ENCODE measurements around the gene WARS2.

- TF ChIP-seq EZH2phosphoT487 (IDR thresholded peaks at IDR 0.05; ENCODE audit: low read depth, severe bottlenecking, unreplicated experiment) (no peak), CTCF (IDR thresholded peaks at IDR 0.05; ENCODE audit: poor library complexity) (no peak)
These were observed 148.1 kb downstream of the WARS2 start for GRCh38 chr1:118992237-118992825.

All from hepatocyte (in vitro differentiated cells).